ENCODE results near the gene RXFP4.

RXFP4 gene

DNA sequence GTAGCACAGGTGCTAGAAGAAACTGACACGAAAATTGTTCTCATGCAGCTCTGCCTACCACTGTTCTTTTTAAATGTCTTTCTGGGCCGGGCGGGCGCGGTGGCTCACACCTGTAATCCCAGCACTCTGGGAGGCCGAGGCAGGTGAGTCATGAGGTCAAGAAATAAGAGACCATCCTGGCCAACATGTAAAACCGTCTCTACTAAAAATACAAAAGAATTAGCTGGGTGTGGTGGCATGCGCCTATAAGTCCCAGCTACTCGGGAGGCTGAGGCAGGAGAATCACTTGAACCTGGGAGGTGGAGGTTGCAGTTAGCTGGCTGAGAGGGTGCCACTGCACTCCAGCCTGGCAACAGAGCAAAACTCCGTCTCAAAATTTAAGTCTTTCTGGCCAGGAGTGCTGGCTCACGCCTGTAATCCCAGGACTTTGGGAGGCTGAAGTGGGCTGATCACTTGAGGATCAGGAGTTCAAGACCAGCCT, 29.3 kb upstream of the RXFP4 start:
- in situ Hi-C loops (cut with HindIII; ENCODE audit: low sequenced_read_pairs): no loop called here
- no peak overlapping the region for H3K4me3 ChIP-seq (ENCODE audit: low read depth, low read length)

DNA sequence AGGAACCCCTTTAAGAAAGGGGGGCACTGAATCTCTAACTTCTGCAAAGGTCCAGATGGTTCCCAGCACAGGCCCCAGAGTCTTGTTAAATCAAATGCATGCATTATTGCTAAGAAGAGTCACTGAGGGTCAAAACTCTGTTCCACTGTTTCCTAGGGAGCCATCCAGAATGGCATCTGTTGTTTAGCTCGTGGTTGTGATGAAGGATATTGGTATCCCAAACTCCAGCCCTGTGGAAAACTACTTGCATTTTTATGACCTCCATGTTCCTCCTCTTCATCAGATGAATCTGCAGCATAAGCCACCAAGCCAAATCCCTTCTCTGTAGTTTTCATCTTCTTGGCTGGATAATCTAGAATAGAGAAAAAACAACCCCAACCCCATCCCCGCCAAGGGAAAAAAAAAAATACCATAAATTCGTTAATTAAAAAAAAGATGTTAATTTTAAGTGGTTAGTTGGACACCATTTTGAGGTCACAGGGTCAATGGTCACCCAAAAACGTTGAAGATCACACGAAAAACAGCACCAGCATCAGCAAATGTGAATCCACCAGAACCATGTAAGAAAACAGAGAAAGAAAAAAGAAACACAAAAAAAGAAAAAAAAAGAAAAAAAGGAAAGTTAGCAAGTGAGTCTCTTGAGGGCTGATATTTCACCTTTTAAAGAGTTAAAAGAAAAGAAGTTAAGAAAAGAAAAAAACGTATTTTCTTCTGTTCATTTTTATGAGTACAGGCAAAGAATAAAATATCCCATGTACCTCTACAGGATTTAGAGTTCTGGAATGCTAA, 27.3 kb upstream of the RXFP4 start:
- H3K4me3 ChIP-seq (ENCODE audit: low read depth, low read length): no peak overlapping the region
- TF ChIP-seq, protein P1, sequence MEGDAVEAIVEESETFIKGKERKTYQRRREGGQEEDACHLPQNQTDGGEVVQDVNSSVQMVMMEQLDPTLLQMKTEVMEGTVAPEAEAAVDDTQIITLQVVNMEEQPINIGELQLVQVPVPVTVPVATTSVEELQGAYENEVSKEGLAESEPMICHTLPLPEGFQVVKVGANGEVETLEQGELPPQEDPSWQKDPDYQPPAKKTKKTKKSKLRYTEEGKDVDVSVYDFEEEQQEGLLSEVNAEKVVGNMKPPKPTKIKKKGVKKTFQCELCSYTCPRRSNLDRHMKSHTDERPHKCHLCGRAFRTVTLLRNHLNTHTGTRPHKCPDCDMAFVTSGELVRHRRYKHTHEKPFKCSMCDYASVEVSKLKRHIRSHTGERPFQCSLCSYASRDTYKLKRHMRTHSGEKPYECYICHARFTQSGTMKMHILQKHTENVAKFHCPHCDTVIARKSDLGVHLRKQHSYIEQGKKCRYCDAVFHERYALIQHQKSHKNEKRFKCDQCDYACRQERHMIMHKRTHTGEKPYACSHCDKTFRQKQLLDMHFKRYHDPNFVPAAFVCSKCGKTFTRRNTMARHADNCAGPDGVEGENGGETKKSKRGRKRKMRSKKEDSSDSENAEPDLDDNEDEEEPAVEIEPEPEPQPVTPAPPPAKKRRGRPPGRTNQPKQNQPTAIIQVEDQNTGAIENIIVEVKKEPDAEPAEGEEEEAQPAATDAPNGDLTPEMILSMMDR (IDR thresholded peaks at IDR 0.05; ENCODE audit: low read depth, low read length, missing control alignments): no peak
- in situ Hi-C loops (cut with HindIII; ENCODE audit: low sequenced_read_pairs): no loop called here
- DNase-seq (ENCODE audit: low read depth): no peak

More for the DNA sequence above, 29.3 kb upstream of the RXFP4 start:
- no peak for DNase-seq (ENCODE audit: low read depth)
- TF ChIP-seq, protein P1 (IDR thresholded peaks at IDR 0.05; ENCODE audit: low read depth, low read length, missing control alignments): no peak

DNA sequence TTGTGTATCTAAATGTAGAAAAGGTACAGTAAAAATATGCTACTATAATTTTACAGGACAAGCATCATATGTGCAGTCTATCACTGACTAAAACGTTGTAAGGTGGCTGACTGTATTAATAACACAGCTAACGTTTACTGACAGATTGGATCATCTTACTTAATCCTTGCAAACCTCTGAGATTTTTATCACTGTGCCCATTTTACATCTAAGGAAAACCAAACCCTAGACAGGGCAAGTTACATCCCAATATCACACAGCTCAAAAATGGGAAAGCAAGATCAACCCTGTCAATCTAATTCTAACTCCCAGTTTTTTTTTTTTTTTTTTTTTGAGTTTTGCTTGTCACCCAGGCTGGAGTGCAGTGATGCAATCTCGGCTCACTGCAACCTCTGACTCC, 22.8 kb upstream of the RXFP4 start:
- TF ChIP-seq, protein P1 (IDR thresholded peaks at IDR 0.05; ENCODE audit: low read depth, low read length, missing control alignments): no peak
- no peak for DNase-seq (ENCODE audit: low read depth)
- in situ Hi-C loops (cut with HindIII; ENCODE audit: low sequenced_read_pairs): no loop called here
- H3K4me3 ChIP-seq (ENCODE audit: low read depth, low read length): no peak overlapping the region

DNA sequence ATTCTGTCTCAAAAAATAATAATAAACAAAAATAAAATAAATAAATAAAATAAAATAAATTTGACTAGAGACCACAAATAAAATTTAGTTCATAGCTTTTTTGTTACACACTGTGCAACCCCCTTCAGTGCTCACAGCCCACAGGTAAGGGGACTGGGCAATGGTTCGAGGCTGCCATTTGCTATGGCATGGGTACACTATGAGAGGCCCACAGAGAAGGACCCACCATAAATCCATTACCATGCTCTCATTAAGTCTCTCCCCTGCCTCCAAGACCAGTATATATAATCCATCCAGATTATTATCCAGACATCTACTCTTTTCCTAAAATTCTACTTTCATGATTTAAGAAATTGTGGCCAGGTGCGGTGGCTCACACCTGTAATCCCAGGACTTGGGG, 21.6 kb upstream of the RXFP4 start:
- DNase-seq (ENCODE audit: low read depth): no peak
- H3K4me3 ChIP-seq (ENCODE audit: low read depth, low read length): no peak overlapping the region
- in situ Hi-C loops (cut with HindIII; ENCODE audit: low sequenced_read_pairs): no loop called here
- TF ChIP-seq, protein P1 (IDR thresholded peaks at IDR 0.05; ENCODE audit: low read depth, low read length, missing control alignments): no peak

DNA sequence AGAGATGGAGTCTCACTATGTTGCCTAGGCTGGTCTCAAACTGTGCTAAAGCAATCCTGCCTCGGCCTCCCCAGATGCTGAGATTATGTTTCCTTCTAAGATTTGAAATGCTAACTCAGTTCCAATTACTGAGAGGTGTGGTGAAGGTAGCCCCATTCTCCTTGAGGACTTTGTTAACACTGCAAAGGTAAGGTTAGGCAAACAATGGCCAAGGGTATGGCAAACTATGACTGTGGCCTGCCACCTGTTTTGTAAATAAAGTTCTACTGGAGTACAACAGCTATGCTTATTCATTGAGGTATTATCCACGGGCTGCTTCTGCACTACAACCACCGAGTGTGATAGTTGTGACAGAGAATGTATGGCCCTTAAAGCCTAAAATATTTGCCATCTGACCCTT, 20.7 kb upstream of the RXFP4 start:
- DNase-seq (ENCODE audit: low read depth): no peak
- no peak overlapping the region for H3K4me3 ChIP-seq (ENCODE audit: low read depth, low read length)
- in situ Hi-C loops (cut with HindIII; ENCODE audit: low sequenced_read_pairs): no loop called here
- TF ChIP-seq, protein P1 (IDR thresholded peaks at IDR 0.05; ENCODE audit: low read depth, low read length, missing control alignments): no peak

DNA sequence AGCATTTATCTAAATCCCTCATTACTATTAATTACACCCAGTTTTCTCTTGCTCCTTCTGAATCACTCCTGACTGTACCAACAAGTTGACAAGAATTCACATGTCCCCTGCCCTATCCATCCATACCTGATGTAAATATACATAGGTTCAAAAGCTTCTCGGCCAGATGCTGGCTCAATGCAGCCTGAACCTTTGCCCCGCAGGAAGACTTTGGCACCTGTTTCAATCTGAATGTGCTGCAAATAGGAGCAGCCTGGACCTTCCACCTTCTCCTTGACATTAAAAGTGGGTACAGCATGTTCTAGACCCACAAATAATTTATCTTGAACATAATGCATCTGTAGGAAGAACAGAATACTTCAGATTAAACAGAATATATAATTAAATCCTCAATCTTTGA, 15.9 kb upstream of the RXFP4 start:
- TF ChIP-seq, protein P1 (IDR thresholded peaks at IDR 0.05; ENCODE audit: low read depth, low read length, missing control alignments): no peak
- H3K4me3 ChIP-seq (ENCODE audit: low read depth, low read length): no peak overlapping the region
- no peak for DNase-seq (ENCODE audit: low read depth)
- in situ Hi-C loops (cut with HindIII; ENCODE audit: low sequenced_read_pairs): no loop called here
